SJSA1 (cell line): ENCODE data around the gene CELA3A. TPM values are rescaled to one million over a fixed set of nuclear protein-coding genes. Genes with fewer than 3 reads are reported as not detected.
A peak's percentile ranks its signal among the peaks of the same experiment; 100 is the strongest.
"Not testable (repeated sequence)": the region's sequence is repeated elsewhere in the genome, so short reads cannot be mapped to it uniquely, and the experiment has no call there.

Source experiments
- DNase-seq, 2 experiments: peaks; one replicate each; pipeline ENCODE4 v3.0.0-alpha.2; 2015 to 2020; ENCODE audit warnings: low spot score in 2 of 2, low read depth in 1 of 2
- H3K27ac ChIP-seq: fragments of 250-450 bp; sonication (Bioruptor Pico); 2 replicates; pipeline ENCODE4 v1.5.1; 2020; ENCODE audit warnings: mild to moderate bottlenecking, moderate library complexity
- H3K27me3 ChIP-seq: fragments of 250-450 bp; sonication (Bioruptor Pico); replicated peaks from 2 replicates; pipeline ENCODE4 v1.5.1; 2020; ENCODE audit warnings: mild to moderate bottlenecking, moderate library complexity
- H3K36me3 ChIP-seq: fragments of 250-450 bp; sonication (Bioruptor Pico); 2 replicates; pipeline ENCODE4 v1.5.1; 2020; ENCODE audit warnings: mild to moderate bottlenecking
- H3K4me1 ChIP-seq: fragments of 250-450 bp; sonication (Bioruptor Pico); replicated peaks from 2 replicates; pipeline ENCODE4 v1.6.1; 2021; ENCODE audit warnings: mild to moderate bottlenecking
- H3K4me3 ChIP-seq: fragments of 250-450 bp; sonication (Bioruptor Pico); 2 replicates; pipeline ENCODE4 v1.5.1; 2020; ENCODE audit warnings: mild to moderate bottlenecking
- H3K9me3 ChIP-seq: fragments of 250-450 bp; sonication (Bioruptor Pico); replicated peaks from 2 replicates; pipeline ENCODE4 v1.5.1; 2020; ENCODE audit warnings: mild to moderate bottlenecking
- total RNA-seq: library from RNA; depleted of rRNA; stranded (reverse); fragments of >200 nt; shearing (Covaris generic); gene quantifications from 2 replicates; pipeline ENCODE4 v1.2.3, GENCODE V29; 2014; rRNA removed

CELA3A gene, protein sequence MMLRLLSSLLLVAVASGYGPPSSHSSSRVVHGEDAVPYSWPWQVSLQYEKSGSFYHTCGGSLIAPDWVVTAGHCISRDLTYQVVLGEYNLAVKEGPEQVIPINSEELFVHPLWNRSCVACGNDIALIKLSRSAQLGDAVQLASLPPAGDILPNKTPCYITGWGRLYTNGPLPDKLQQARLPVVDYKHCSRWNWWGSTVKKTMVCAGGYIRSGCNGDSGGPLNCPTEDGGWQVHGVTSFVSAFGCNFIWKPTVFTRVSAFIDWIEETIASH
- not detected in 2 replicates for total RNA-seq

DNA sequence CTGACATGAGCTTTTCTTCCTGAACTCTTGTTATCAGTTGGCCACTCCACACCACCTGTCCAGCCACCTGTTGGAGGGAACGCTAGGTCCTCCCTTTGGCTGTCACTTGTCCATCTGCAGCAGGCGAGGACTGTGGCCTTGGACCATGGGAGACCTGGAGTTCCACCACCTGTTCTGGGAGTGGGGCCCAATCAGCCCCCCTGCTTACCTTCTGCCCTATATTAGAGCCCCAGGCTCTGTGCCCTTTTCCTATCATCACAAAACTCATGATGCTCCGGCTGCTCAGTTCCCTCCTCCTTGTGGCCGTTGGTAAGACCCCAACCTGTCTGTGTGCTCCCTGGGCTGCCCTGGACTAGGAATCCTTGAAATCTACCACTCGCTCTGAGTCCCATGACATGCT is at the start of gene CELA3A:
TSS of gene CELA3A (plus strand) at position 249 of the 400 bp plus-strand sequence. CDS start at position 267, 18 bp downstream.
- Histone ChIP-seq H3K27me3 (no peaks in the 10 kb centered on the region), H3K4me3 (no peak within 1 kb of the TSS), H3K4me1 (peaks cover 3% of the 10 kb centered on the region), H3K36me3 (no peaks in the 10 kb centered on the region), H3K9me3 (no peaks in the 10 kb centered on the region), H3K27ac (no peak within 1 kb of the TSS)
- no peak for DNase-seq

DNA sequence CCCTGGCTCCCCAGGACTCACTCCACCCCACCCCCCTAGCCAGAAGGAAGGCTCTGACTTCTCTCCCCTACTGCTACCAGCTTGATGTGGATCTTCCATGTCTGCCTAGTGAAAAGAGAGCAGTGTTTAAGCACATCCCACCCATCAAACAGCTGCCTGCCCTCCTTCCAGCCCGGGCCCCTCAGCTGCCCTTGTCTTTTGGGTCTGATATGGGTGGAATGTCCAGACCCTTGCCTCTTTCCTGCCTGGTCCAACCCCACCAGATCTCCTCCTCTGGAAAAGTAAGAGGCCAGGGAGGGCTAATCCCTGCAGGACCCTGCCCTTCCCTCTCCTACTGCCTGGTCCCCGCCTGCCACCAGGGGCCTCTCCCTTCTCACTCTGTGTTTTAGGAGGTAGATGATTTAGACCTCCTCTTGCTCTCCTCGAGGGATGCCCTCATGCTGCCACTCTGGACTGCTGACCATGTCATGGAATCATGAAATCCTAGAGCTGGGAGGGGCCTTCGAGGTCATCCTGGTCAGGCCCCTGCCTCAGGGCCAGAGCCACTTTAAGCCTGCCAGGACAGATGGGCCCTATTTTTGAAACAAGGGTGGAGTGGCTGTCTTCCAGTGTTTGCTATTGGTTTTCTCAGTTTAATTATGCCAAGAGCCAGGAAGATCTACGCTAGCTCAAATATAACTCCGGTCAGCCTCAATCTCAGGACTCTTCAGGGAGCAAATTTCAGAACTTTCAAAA is 48.5 kb upstream of the CELA3A start:
- Histone ChIP-seq H3K9me3 (no peaks in the 10 kb centered on the region), H3K36me3 (no peaks in the 10 kb centered on the region), H3K27ac (no peak overlapping the region), H3K27me3 (no peaks in the 10 kb centered on the region), H3K4me3 (no peak overlapping the region), H3K4me1 (peaks cover 7% of the 10 kb centered on the region)
- no peak for DNase-seq

DNA sequence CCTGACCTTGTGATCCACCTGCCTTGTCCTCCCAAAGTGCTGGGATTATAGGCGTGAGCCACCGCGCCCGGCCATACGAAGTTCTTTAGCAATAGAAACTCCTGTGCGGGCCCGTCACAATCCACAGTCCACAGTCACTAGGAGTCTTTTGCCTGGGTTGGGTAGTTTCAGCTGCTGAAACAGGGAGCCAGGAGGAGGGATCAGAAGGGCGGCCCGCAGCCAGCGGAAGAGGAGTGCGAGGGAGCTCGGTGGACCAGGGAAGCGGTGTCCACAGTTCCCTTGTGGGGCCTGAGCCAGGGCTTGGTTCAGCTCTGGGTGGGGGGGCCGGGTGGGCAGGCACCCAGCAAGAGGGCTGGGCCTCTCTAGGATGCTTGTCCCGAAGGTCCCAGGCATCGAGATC is 46.4 kb upstream of the CELA3A start:
- Histone ChIP-seq H3K27ac (no peak overlapping the region), H3K9me3 (no peaks in the 10 kb centered on the region), H3K27me3 (no peaks in the 10 kb centered on the region), H3K36me3 (no peaks in the 10 kb centered on the region), H3K4me1 (peaks cover 7% of the 10 kb centered on the region), H3K4me3 (no peak overlapping the region)
- DNase-seq, result no peak

DNA sequence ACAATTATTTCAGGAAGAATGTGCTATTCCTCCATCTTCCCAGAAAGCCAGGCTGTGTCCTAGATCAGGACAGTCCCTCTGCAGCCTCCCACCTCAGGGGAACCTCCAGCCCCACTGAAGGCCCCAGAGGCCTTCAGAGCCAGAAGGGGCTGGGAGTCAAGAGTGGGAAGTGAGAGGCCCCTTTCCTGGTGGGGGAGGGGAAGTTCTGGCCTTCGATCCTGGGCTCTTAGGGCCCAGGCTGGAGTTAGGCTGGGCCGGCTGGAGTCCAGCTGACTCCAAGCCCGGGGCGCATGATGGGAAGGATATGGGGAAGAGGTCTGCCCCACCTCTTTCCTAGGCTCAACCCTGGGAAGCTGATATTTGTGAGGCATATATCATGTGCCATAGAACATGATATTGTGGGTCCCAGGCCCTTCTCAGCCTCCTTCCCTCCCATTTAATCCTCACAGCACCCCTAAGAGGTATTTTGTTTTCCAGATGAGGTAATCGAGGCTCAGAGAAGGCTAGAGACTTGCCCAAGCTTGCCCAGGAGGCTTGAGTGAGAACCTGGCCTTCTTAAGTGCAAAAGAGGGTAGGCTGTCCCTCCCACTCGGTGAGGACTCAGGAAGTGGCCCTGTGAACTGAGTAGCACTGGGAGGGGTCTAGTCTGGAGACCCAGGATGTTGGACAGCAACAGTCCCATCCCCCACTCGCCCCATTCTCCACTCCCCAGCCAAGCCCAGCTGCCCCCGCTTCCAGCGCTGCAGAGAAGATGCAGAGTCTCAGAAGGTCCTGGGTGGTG is 45.8 kb upstream of the CELA3A start:
- Histone ChIP-seq H3K9me3 (no peaks in the 10 kb centered on the region), H3K36me3 (no peaks in the 10 kb centered on the region), H3K4me3 (no peak overlapping the region), H3K4me1 (peaks cover 7% of the 10 kb centered on the region), H3K27me3 (no peaks in the 10 kb centered on the region), H3K27ac (no peak overlapping the region)
- DNase-seq, result no peak

DNA sequence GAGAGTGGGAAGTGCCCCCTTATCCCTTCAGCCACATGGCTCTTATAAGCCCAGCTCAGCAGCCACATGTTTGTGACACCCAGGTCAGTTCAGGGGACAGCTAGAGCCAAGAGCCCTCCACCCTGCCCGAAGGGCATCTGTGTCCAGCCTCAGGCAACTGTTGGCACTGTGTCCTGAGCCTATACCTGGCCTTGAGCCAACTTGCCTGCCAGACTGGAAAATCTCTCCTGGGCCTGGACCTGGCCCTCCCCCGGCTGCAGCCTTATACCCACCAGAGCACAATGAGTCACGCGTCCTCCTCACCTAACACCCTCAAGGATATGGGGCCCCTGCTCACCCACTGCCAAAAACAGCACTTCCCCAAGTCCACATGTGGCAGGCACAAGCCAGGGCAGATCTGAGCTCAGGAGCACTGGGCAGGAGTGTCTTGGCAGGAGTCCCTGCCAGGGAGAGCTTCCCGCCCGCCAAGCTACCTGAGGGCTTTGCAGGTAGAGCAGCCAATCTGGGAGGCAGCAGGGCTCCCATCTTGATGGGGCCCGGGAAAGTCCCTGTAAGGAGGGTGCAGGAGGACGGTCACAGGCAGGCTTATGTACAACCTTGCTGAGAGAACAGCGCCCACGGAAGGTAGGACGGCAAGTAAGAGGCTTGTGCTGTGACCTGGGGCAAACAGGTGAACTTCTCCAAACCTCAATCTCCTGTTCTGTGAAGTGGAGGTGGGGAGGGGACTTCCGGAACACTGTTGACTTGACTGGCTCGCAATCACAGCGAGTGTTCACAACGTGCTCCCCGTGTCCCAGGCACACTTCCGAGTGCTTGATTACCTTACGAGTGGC is 44.5 kb upstream of the CELA3A start:
- Histone ChIP-seq H3K9me3 (no peaks in the 10 kb centered on the region), H3K27ac (no peak overlapping the region), H3K36me3 (no peaks in the 10 kb centered on the region), H3K4me3 (no peak overlapping the region), H3K4me1 (peaks cover 7% of the 10 kb centered on the region), H3K27me3 (no peaks in the 10 kb centered on the region)
- no peak for DNase-seq

DNA sequence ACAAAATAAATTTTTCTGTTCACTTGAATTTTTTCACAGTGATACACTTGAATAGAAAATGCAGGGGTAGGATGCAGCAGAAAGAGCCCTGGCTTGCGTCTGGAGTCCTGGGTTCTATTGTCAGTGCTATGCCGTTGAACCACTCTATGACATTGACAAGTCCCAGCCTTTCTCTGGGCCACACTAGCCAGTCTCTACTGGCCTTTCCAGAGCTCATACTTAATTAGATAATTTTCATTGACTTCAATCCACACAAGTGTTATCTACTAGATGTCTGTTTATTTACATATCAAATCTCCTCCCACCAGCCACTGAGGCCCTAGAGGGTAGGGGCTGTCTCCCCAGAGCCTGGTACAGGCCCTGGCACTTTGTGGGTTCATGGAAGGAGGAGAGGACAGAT is 40.1 kb upstream of the CELA3A start:
- Histone ChIP-seq H3K4me3 (no peak overlapping the region), H3K36me3 (no peaks in the 10 kb centered on the region), H3K27me3 (no peaks in the 10 kb centered on the region), H3K9me3 (no peaks in the 10 kb centered on the region), H3K27ac (no peak overlapping the region), H3K4me1 (peaks cover 16% of the 10 kb centered on the region)
- no peak for DNase-seq

DNA sequence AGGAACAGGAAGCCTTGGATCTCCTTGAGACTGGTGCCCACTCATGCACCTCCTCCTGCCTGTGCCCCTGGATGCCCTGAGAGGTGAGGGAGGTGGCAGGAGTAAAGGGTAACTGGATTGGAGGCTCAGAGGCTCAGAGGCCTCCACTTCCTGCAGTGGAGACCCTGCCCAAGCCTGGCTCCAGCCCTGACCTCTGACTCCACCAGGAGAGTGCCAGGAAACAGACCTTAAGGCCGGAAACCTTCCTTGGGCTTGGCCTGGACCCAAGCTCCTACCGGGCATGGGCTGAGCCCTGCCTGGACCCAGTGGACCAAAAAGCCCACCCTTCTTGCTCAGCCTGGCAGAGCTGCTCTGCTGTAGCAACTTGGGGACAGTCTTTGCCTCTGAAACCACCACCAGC is 39.7 kb upstream of the CELA3A start:
- H3K27me3 ChIP-seq, result no peaks in the 10 kb centered on the region
- no peak overlapping the region for H3K4me3 ChIP-seq
- no peak for DNase-seq
- H3K36me3 ChIP-seq, result no peaks in the 10 kb centered on the region
- peaks cover 17% of the 10 kb centered on the region for H3K4me1 ChIP-seq
- no peak overlapping the region for H3K27ac ChIP-seq
- no peaks in the 10 kb centered on the region for H3K9me3 ChIP-seq

DNA sequence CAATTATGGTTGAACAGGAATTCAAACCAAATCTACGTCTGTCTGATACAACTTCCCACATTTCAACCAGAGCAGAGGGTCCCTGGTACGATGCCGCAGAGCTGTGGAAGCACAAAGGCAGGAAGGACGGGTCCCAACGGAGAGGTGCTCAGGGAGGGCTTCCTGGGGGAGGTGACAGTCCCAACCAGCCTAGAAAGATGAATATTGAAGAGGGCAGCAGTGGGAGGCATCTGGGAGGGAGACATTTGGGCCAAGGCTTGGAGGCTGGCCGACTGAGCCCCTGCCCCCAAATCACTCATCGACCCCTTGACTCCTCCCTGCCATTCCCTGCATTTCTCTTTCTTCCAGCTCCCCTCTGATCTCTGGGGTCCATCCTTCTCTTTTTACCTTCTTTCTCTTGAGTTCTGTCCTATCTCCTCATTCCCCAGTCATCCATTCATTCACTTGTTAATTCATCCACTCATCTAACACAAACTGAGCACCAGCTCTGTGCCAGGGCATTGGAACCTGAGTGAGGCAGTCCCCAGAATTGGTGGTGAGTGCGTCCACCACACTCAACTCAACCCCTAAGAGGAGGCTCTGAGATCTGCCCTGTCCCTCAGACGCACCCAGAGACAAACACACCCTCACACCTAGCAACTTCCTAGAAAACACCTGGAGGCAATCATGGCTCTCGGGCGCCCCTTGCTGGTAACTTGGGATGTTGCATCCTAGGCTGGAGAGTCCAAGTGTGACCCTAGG is 37.8 kb upstream of the CELA3A start:
- H3K27me3 ChIP-seq, result no peaks in the 10 kb centered on the region
- H3K27ac ChIP-seq, result no peak overlapping the region
- H3K4me1 ChIP-seq, result peaks cover 15% of the 10 kb centered on the region
- peak; percentile 75 to 80 for DNase-seq
- no peak overlapping the region for H3K4me3 ChIP-seq
- no peaks in the 10 kb centered on the region for H3K36me3 ChIP-seq
- no peaks in the 10 kb centered on the region for H3K9me3 ChIP-seq

DNA sequence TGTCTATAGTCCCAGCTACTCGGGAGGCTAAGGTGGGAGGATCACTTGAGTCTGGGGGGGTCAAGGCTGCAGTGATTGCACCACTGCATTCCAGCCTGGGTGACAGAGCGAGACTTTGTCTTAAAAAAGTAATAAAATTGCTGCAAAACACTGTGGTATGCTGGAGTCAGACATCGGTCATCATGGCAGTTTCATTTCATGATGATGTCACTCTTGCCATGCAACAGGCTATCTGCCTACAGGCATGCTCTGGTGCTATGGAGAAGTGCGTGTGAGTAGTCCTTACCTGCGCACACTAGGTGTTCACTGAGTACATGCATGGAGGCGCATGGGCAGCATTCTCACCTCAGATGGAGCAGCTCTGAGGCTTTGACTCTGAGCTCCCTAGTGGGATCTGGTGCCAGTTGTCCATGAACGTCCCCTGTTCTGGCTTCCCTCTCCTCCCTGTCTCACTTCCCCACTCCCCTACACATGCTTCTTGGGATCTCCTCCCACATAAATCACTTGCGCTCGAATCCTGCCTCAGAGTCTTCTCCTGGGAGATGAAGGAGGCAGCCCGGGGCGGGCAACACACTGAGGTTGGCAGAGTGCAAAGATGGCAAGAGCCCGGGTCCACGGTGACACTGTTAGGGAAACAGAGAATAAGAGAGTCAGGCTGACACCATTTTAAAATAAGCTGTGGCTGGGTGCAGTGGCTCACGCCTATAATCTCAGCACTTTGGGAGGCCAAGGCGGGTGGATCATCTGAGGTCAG is 35.0 kb upstream of the CELA3A start:
- peaks cover 15% of the 10 kb centered on the region for H3K4me1 ChIP-seq
- no peaks in the 10 kb centered on the region for H3K27me3 ChIP-seq
- H3K4me3 ChIP-seq, result no peak overlapping the region
- H3K36me3 ChIP-seq, result no peaks in the 10 kb centered on the region
- no peak overlapping the region for H3K27ac ChIP-seq
- DNase-seq, result peak; percentile 44 to 55
- no peaks in the 10 kb centered on the region for H3K9me3 ChIP-seq

DNA sequence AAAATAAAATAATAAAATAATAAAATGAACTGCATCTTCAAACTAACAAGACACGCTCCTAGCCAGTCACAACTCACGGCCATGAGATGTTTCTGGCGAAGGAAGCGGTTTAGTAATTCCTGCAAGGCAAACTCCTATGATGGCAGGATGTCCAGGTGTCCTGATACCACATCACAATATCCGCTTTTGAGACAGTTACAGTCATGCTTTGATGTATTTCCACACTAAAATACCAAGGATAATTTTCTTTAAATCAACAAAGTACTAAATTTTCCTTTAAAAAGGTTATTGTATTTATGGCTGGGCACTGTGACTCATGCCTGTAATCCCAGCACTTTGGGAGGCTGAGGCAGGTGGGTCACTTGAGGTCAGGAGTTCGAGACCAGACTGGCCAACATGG is 34.2 kb upstream of the CELA3A start:
- not testable (repeated sequence) for H3K27ac ChIP-seq, H3K27me3 ChIP-seq, H3K4me3 ChIP-seq, H3K9me3 ChIP-seq, H3K36me3 ChIP-seq, DNase-seq
- H3K4me1 ChIP-seq, result peaks cover 15% of the 10 kb centered on the region

DNA sequence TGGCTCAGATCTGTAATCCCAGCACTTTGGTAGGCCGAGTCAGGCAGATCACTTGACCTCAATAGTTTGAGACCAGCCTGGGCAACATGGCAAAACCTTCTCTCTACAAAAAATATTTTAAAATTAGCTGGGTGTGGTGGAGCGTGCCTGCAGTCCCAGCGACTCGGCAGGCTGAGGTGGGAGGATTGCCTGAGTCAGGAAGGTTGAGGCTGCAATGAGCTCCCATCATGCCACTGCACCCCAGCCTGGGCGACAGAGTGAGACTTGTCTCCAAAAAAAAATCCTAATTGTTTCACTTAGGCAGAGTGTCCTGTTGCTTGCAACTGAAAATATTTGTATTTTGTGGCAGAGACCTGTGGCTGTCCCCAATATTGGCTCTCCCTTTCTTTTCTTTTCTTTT is 32.4 kb upstream of the CELA3A start:
- DNase-seq, H3K36me3 ChIP-seq, H3K27ac ChIP-seq, H3K9me3 ChIP-seq, H3K27me3 ChIP-seq, H3K4me3 ChIP-seq: not testable (repeated sequence)
- peaks cover 20% of the 10 kb centered on the region for H3K4me1 ChIP-seq

DNA sequence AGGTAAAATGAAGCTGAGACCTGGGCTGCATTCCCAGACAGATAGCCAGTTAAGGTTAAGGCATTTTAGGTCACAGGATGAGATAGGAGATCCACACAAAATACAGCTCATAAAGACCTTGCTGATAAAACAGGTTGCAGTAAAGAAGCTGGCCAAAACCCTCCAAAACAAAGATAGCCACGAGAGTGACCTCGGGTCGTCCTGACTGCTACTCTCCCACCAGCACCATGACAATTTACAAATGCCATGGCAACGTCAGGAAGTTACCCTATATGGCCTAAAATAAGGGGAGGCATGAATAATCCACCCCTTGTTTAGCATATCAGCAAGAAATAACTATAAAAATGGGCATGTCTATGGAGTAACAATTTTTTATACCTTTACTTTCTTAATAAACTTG is 30.9 kb upstream of the CELA3A start:
- DNase-seq, H3K9me3 ChIP-seq, H3K36me3 ChIP-seq, H3K27ac ChIP-seq, H3K4me3 ChIP-seq, H3K27me3 ChIP-seq: not testable (repeated sequence)
- H3K4me1 ChIP-seq, result peaks cover 19% of the 10 kb centered on the region
